ENCODE measurements around the gene KRTAP23-1. TPM values are rescaled to one million over a fixed set of nuclear protein-coding genes. Genes with fewer than 3 reads are reported as not detected.

Gene KRTAP23-1
- total RNA-seq, 4 donors from 2014 or later: not detected

DNA sequence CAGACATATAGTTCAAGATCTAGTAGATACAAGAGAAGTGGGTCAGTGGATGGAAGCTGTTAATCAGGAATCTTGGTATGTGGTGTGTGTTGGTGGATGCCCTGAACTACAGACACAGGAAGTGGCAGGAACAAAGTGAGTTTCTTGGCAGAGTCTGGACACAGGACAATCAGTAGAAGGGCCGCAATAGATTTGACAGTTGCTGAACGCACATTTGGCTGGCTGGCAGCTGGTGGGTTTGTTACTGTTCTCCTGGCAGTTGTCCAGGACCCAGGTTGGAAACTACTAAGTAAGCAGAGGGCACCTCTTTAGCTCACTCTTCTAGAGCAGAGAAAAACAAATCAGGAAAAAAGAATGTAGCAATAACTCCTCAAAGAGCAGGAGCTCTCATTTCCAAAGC lies 41.5 kb downstream of the KRTAP23-1 start:
- no peak for TF ChIP-seq CTCF (IDR thresholded peaks at IDR 0.05; ENCODE audit: low read depth)

- no peak for TF ChIP-seq CTCF (IDR thresholded peaks at IDR 0.05; ENCODE audit: low read depth)
Observed at GRCh38 chr21:30305136-30305535, 43.3 kb downstream of the KRTAP23-1 start.

Small RNA genes lying within 50 kb of the gene (small RNA-seq; reads per million reads assigned to genes)
- gene KRTAP23-1 (not detected), gene MIR4327 (not detected)

Other genes with a start within 250 kb of the KRTAP23-1 start
- not detected for gene CLDN17, start 181.8 kb downstream of the KRTAP23-1 start, total RNA-seq
- under 1 TPM in 1 of 4 donors, not detected in 3; 0.33 TPM for gene CLDN8, start 132.5 kb downstream of the KRTAP23-1 start, total RNA-seq
- not detected for gene KRTAP24-1, start 65.7 kb downstream of the KRTAP23-1 start, total RNA-seq
- gene KRTAP25-1, start 59.1 kb downstream of the KRTAP23-1 start, total RNA-seq: not detected
- gene KRTAP26-1, start 28.3 kb downstream of the KRTAP23-1 start, total RNA-seq: not detected
- not detected for gene KRTAP27-1, start 10.9 kb downstream of the KRTAP23-1 start, total RNA-seq
- gene KRTAP13-2, start 23.7 kb upstream of the KRTAP23-1 start, total RNA-seq: not detected
- not detected for gene KRTAP13-1, start 47.4 kb upstream of the KRTAP23-1 start, total RNA-seq
- not detected for gene KRTAP13-3, start 77.3 kb upstream of the KRTAP23-1 start, total RNA-seq
- not detected for gene KRTAP13-4, start 81.6 kb upstream of the KRTAP23-1 start, total RNA-seq
- gene KRTAP15-1, start 91.7 kb upstream of the KRTAP23-1 start, total RNA-seq: not detected
- gene KRTAP19-1, start 131.8 kb upstream of the KRTAP23-1 start, total RNA-seq: not detected
- gene KRTAP19-2, start 138.8 kb upstream of the KRTAP23-1 start, total RNA-seq: not detected
- gene KRTAP19-3, start 143.4 kb upstream of the KRTAP23-1 start, total RNA-seq: not detected
- gene KRTAP19-4, start 148.6 kb upstream of the KRTAP23-1 start, total RNA-seq: not detected
- gene KRTAP19-5, start 153.5 kb upstream of the KRTAP23-1 start, total RNA-seq: not detected
- not detected for gene KRTAP19-6, start 193.3 kb upstream of the KRTAP23-1 start, total RNA-seq
- gene KRTAP19-7, start 212.7 kb upstream of the KRTAP23-1 start, total RNA-seq: not detected
- not detected for gene KRTAP22-2, start 241.8 kb upstream of the KRTAP23-1 start, total RNA-seq
- gene KRTAP6-3, start 243.8 kb upstream of the KRTAP23-1 start, total RNA-seq: not detected

Data from subcutaneous adipose tissue (tissue), 4 donors.